SU-DHL-6 (cell line): ENCODE data around the gene NTPCR.

Source experiments
- H2AFZ ChIP-seq: fragments of 200-600 bp; sonication (generic); 2 replicates; pipeline ENCODE4 v1.6.1; 2014; ENCODE audit warnings: low read depth, mild to moderate bottlenecking, moderate library complexity, mixed read lengths, antibody characterized with exemption, low read length; ENCODE audit not compliant: severe bottlenecking
- H3F3A ChIP-seq: fragments of 200-600 bp; shearing (Covaris generic); 2 replicates; pipeline ENCODE4 v1.6.0; 2016; ENCODE audit warnings: antibody characterized with exemption, mild to moderate bottlenecking; ENCODE audit not compliant: insufficient read depth
- H3K27ac ChIP-seq: fragments of 200-600 bp; sonication (generic); 2 replicates; pipeline ENCODE4 v1.5.1; 2016; ENCODE audit warnings: low read depth, mild to moderate bottlenecking, low read length, moderate library complexity, mixed read lengths
- H3K27me3 ChIP-seq: fragments of 200-600 bp; sonication (generic), shearing (Covaris generic); 2 replicates; pipeline ENCODE4 v1.6.0; 2014; ENCODE audit warnings: mild to moderate bottlenecking, low read length
- H3K36me3 ChIP-seq: fragments of 200-600 bp; sonication (generic); 2 replicates; pipeline ENCODE4 v1.6.1; 2014; ENCODE audit warnings: mild to moderate bottlenecking, low read length, mixed read lengths
- H3K4me2 ChIP-seq: fragments of 300-600, 200-600 bp; shearing (Covaris generic), sonication (generic); 2 replicates; pipeline ENCODE4 v1.6.0; 2014; ENCODE audit warnings: low read length, low read depth, mild to moderate bottlenecking; ENCODE audit not compliant: poor library complexity, severe bottlenecking
- H3K4me3 ChIP-seq: fragments of 200-600 bp; sonication (generic); 2 replicates; pipeline ENCODE4 v1.5.1; 2014; ENCODE audit warnings: antibody characterized with exemption, low read length, mild to moderate bottlenecking, mixed read lengths; ENCODE audit not compliant: insufficient read depth, poor library complexity, severe bottlenecking
- H3K79me2 ChIP-seq: fragments of 200-600 bp; sonication (generic); 2 replicates; pipeline ENCODE4 v1.6.1; 2014; ENCODE audit warnings: mild to moderate bottlenecking, low read length, moderate library complexity; ENCODE audit not compliant: insufficient read depth
- H3K9ac ChIP-seq: fragments of 200-600 bp; sonication (generic); 2 replicates; pipeline ENCODE4 v1.7.0; 2014; ENCODE audit warnings: mild to moderate bottlenecking, low read length
- H3K9me2 ChIP-seq: fragments of 200-600 bp; sonication (generic); replicated peaks from 2 replicates; pipeline ENCODE4 v1.6.1; 2014; ENCODE audit warnings: low read length; ENCODE audit not compliant: insufficient read depth
- H3K9me3 ChIP-seq: fragments of 200-600 bp; sonication (generic); 2 replicates; pipeline ENCODE4 v1.6.1; 2014; ENCODE audit warnings: low read length, mixed read lengths; ENCODE audit not compliant: insufficient read depth
- H4K20me1 ChIP-seq: fragments of 200-600 bp; sonication (generic); 2 replicates; pipeline ENCODE4 v1.6.1; 2014; ENCODE audit warnings: low read depth, mild to moderate bottlenecking, antibody characterized with exemption, low read length, moderate library complexity, mixed read lengths
- EZH2phosphoT487 ChIP-seq: fragments of 200-600 bp; sonication (generic), shearing (Covaris generic); conservative IDR thresholded peaks from 2 replicates; pipeline ENCODE4 v1.6.1; 2018; ENCODE audit warnings: mild to moderate bottlenecking, antibody characterized with exemption, low read length, moderate library complexity, mixed read lengths
- TF ChIP-seq, protein P1 (sequence below): fragments of 200-600 bp; sonication (generic); IDR thresholded peaks from one replicate; pipeline ENCODE4 v1.5.1; 2017; ENCODE audit warnings: antibody characterized with exemption, mild to moderate bottlenecking, low read length, moderate library complexity; ENCODE audit not compliant: insufficient read depth, poor library complexity, severe bottlenecking

NTPCR gene

GRCh38 chr1:233012021-233012420, 61.6 kb downstream of the NTPCR start:
- Histone ChIP-seq H3K4me3 (no peak overlapping the region), H3K36me3 (no peaks in the 10 kb centered on the region), H3K4me2 (no peak overlapping the region), H3K9me3 (no peaks in the 10 kb centered on the region), H3F3A (no peaks in the 10 kb centered on the region), H2AFZ (no peak overlapping the region), H3K9ac (no peak overlapping the region), H3K27me3 (no peaks in the 10 kb centered on the region), H3K27ac (no peak overlapping the region), H3K79me2 (no peaks in the 10 kb centered on the region), H4K20me1 (no peaks in the 10 kb centered on the region), H3K9me2 (no peaks in the 10 kb centered on the region)
- TF ChIP-seq, protein P1, sequence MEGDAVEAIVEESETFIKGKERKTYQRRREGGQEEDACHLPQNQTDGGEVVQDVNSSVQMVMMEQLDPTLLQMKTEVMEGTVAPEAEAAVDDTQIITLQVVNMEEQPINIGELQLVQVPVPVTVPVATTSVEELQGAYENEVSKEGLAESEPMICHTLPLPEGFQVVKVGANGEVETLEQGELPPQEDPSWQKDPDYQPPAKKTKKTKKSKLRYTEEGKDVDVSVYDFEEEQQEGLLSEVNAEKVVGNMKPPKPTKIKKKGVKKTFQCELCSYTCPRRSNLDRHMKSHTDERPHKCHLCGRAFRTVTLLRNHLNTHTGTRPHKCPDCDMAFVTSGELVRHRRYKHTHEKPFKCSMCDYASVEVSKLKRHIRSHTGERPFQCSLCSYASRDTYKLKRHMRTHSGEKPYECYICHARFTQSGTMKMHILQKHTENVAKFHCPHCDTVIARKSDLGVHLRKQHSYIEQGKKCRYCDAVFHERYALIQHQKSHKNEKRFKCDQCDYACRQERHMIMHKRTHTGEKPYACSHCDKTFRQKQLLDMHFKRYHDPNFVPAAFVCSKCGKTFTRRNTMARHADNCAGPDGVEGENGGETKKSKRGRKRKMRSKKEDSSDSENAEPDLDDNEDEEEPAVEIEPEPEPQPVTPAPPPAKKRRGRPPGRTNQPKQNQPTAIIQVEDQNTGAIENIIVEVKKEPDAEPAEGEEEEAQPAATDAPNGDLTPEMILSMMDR, result no peak
- no peak for TF ChIP-seq EZH2phosphoT487

- no peak overlapping the region for H3K27ac ChIP-seq
- no peak overlapping the region for H3K4me2 ChIP-seq
- no peaks in the 10 kb centered on the region for H3K79me2 ChIP-seq
- no peak overlapping the region for H3K9ac ChIP-seq
- no peaks in the 10 kb centered on the region for H3F3A ChIP-seq
- TF ChIP-seq, protein P1, result no peak
- TF ChIP-seq EZH2phosphoT487, result no peak
- H3K9me2 ChIP-seq, result no peaks in the 10 kb centered on the region
- no peak overlapping the region for H3K4me3 ChIP-seq
- no peak overlapping the region for H2AFZ ChIP-seq
- no peaks in the 10 kb centered on the region for H3K9me3 ChIP-seq
- H4K20me1 ChIP-seq, result no peaks in the 10 kb centered on the region
- H3K27me3 ChIP-seq, result no peaks in the 10 kb centered on the region
- no peaks in the 10 kb centered on the region for H3K36me3 ChIP-seq
Measured at GRCh38 chr1:233015965-233016364, 65.6 kb downstream of the NTPCR start.

- Histone ChIP-seq H3F3A (no peaks in the 10 kb centered on the region), H3K36me3 (no peaks in the 10 kb centered on the region), H3K4me2 (no peak overlapping the region), H3K9me3 (no peaks in the 10 kb centered on the region), H4K20me1 (no peaks in the 10 kb centered on the region), H3K27ac (no peak overlapping the region), H3K9me2 (no peaks in the 10 kb centered on the region), H3K79me2 (no peaks in the 10 kb centered on the region), H3K9ac (no peak overlapping the region), H2AFZ (no peak overlapping the region), H3K27me3 (no peaks in the 10 kb centered on the region), H3K4me3 (no peak overlapping the region)
- TF ChIP-seq EZH2phosphoT487, result no peak
Measured at GRCh38 chr1:233016798-233017197, 66.4 kb downstream of the NTPCR start.

- H3K4me2 ChIP-seq, result no peak overlapping the region
- no peak overlapping the region for H3K4me3 ChIP-seq
- H3F3A ChIP-seq, result no peaks in the 10 kb centered on the region
- no peak overlapping the region for H3K27ac ChIP-seq
- no peak overlapping the region for H2AFZ ChIP-seq
- no peaks in the 10 kb centered on the region for H3K36me3 ChIP-seq
- no peaks in the 10 kb centered on the region for H3K9me2 ChIP-seq
- no peaks in the 10 kb centered on the region for H3K79me2 ChIP-seq
- TF ChIP-seq, protein P1, result no peak
- no peak for TF ChIP-seq EZH2phosphoT487
- no peak overlapping the region for H3K9ac ChIP-seq
- no peaks in the 10 kb centered on the region for H3K27me3 ChIP-seq
- H3K9me3 ChIP-seq, result no peaks in the 10 kb centered on the region
- no peaks in the 10 kb centered on the region for H4K20me1 ChIP-seq
Measured at GRCh38 chr1:233019083-233019482, 68.7 kb downstream of the NTPCR start.
